Fibroblast of lung (primary cell): ENCODE measurements around the gene AP1S2.

Source experiments
- CTCF ChIP-seq, 2 donors: IDR thresholded peaks in 1 of 2; conservative IDR thresholded peaks in 1 of 2; 1 replicate in 1 of 2; 2 replicates in 1 of 2; pipeline ENCODE4 v1.5.1; 2011 to 2012; ENCODE audit warnings: low read length in 2 of 2, control low read depth in 1 of 2, inconsistent platforms in 1 of 2, low read depth in 1 of 2, mild to moderate bottlenecking in 1 of 2
- EZH2 ChIP-seq: IDR thresholded peaks from 2 replicates; pipeline ENCODE4 v1.5.1; 2012; ENCODE audit warnings: low read length, control low read depth, mild to moderate bottlenecking; ENCODE audit errors: missing control alignments

- no peak for TF ChIP-seq CTCF (conservative IDR thresholded peaks at IDR 0.05 in 1 of 2, IDR thresholded peaks at IDR 0.05 in 1 of 2; ENCODE audit: low read depth in 1 of 2, low read length in 2 of 2)
- TF ChIP-seq EZH2 = no peak
Measured at GRCh38 chrX:15816886-15817285, 37.7 kb downstream of the AP1S2 start.
